ENCODE measurements around the gene ADD2. TPM values are rescaled to one million over a fixed set of nuclear protein-coding genes. Genes with fewer than 3 reads are reported as not detected.

Gene ADD2
- total RNA-seq, 1 donor from 2014 or later = 4.8 TPM

DNA sequence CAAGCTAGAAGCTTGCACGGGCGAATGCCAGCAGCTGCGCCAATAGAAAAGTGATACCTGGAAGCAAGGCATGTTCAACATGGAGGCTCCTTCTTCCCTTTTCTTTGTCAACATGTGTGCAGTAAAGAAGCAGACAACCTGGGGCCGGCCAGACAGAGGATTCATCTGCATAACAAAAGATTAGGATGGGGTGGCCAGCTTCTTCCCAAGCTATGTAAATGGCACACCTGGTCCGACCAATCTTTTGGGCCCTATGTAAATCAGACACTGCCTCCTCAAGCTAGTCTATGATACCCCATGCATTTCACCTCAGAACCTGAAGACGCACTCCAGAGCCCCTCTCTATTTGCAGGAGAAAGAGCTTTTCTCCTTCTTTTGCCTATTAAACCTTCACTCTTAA, 148.0 kb downstream of the ADD2 start:
- Mint-ChIP-seq H3K36me3 (ENCODE audit: low read depth, unreplicated experiment) (no peaks in the 10 kb centered on the region), H3K9me3 (ENCODE audit: unreplicated experiment) (peaks cover 1% of the 10 kb centered on the region), H3K27me3 (ENCODE audit: low read depth, unreplicated experiment) (peaks cover 34% of the 10 kb centered on the region), H3K4me3 (ENCODE audit: unreplicated experiment) (no peak overlapping the region), H3K27ac (ENCODE audit: unreplicated experiment) (no peak overlapping the region), H3K4me1 (ENCODE audit: low read depth, unreplicated experiment) (no peaks in the 10 kb centered on the region)
- H3K4me2 ChIP-seq (ENCODE audit: low read length) = no peak overlapping the region
- H3K4me3 ChIP-seq (ENCODE audit: insufficient read depth, low read depth, low read length) = no peak overlapping the region
- no peaks in the 10 kb centered on the region for H3K4me1 ChIP-seq (ENCODE audit: insufficient read depth, low read length)
- FAIRE-seq (no peak), DNase-seq (ENCODE audit: low read depth) (no peak)
- TF ChIP-seq, protein P1, sequence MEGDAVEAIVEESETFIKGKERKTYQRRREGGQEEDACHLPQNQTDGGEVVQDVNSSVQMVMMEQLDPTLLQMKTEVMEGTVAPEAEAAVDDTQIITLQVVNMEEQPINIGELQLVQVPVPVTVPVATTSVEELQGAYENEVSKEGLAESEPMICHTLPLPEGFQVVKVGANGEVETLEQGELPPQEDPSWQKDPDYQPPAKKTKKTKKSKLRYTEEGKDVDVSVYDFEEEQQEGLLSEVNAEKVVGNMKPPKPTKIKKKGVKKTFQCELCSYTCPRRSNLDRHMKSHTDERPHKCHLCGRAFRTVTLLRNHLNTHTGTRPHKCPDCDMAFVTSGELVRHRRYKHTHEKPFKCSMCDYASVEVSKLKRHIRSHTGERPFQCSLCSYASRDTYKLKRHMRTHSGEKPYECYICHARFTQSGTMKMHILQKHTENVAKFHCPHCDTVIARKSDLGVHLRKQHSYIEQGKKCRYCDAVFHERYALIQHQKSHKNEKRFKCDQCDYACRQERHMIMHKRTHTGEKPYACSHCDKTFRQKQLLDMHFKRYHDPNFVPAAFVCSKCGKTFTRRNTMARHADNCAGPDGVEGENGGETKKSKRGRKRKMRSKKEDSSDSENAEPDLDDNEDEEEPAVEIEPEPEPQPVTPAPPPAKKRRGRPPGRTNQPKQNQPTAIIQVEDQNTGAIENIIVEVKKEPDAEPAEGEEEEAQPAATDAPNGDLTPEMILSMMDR (IDR thresholded peaks at IDR 0.05; ENCODE audit: insufficient read depth, low read depth, low read length) = no peak
- no peak for TF ChIP-seq EZH2 (IDR thresholded peaks at IDR 0.05; ENCODE audit: insufficient read depth, low read length)
- no peaks in the 10 kb centered on the region for H4K20me1 ChIP-seq (ENCODE audit: insufficient read depth, low read length)
- no peaks in the 10 kb centered on the region for H3K36me3 ChIP-seq (ENCODE audit: insufficient read depth, low read length)
- no peak overlapping the region for H3K27ac ChIP-seq (ENCODE audit: low read depth, low read length)
- peaks cover 20% of the 10 kb centered on the region for H3K27me3 ChIP-seq (ENCODE audit: insufficient read depth, low read length)
- H3K9ac ChIP-seq (ENCODE audit: low read length) = no peak overlapping the region
- H3K79me2 ChIP-seq (ENCODE audit: insufficient read depth, low read length) = no peaks in the 10 kb centered on the region
- H3K9me3 ChIP-seq (ENCODE audit: insufficient read depth, low read depth, low read length) = no peaks in the 10 kb centered on the region
- no peak overlapping the region for H2AFZ ChIP-seq (ENCODE audit: low read depth, low read length)

DNA sequence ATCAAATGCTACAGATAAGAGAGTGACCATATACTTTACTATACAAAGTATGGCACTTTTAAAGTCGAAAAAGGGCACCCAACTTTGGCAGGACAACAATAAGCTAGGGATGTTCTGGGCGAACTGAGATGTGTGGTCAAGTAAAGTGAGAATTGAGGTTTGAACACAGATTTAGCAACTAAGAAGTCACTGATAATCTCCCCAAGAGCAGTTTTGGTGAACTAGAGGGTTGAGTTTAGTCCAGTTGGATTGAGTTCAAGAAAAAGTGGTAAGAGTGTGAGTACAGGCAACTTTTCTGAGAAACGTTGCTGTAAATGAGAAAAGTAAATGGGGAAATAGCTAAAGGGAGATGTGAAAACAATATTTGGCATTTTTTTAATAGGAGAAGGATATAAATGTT, 148.8 kb downstream of the ADD2 start:
- Mint-ChIP-seq H3K4me3 (ENCODE audit: unreplicated experiment) (no peak overlapping the region), H3K36me3 (ENCODE audit: low read depth, unreplicated experiment) (no peaks in the 10 kb centered on the region), H3K27ac (ENCODE audit: unreplicated experiment) (no peak overlapping the region), H3K4me1 (ENCODE audit: low read depth, unreplicated experiment) (no peaks in the 10 kb centered on the region), H3K9me3 (ENCODE audit: unreplicated experiment) (peaks cover 1% of the 10 kb centered on the region), H3K27me3 (ENCODE audit: low read depth, unreplicated experiment) (peaks cover 37% of the 10 kb centered on the region)
- Histone ChIP-seq H3K4me2 (ENCODE audit: low read length) (no peak overlapping the region), H3K27ac (ENCODE audit: low read depth, low read length) (no peak overlapping the region), H3K79me2 (ENCODE audit: insufficient read depth, low read length) (no peaks in the 10 kb centered on the region), H2AFZ (ENCODE audit: low read depth, low read length) (no peak overlapping the region), H3K9ac (ENCODE audit: low read length) (no peak overlapping the region), H3K27me3 (ENCODE audit: insufficient read depth, low read length) (peaks cover 24% of the 10 kb centered on the region), H3K36me3 (ENCODE audit: insufficient read depth, low read length) (no peaks in the 10 kb centered on the region), H3K9me3 (ENCODE audit: insufficient read depth, low read depth, low read length) (no peaks in the 10 kb centered on the region), H3K4me3 (ENCODE audit: insufficient read depth, low read depth, low read length) (no peak overlapping the region), H3K4me1 (ENCODE audit: insufficient read depth, low read length) (no peaks in the 10 kb centered on the region), H4K20me1 (ENCODE audit: insufficient read depth, low read length) (no peaks in the 10 kb centered on the region)
- no peak for DNase-seq (ENCODE audit: low read depth)
- no peak for TF ChIP-seq EZH2 (IDR thresholded peaks at IDR 0.05; ENCODE audit: insufficient read depth, low read length)
- TF ChIP-seq, protein P1 (IDR thresholded peaks at IDR 0.05; ENCODE audit: insufficient read depth, low read depth, low read length) = no peak
- FAIRE-seq = no peak

DNA sequence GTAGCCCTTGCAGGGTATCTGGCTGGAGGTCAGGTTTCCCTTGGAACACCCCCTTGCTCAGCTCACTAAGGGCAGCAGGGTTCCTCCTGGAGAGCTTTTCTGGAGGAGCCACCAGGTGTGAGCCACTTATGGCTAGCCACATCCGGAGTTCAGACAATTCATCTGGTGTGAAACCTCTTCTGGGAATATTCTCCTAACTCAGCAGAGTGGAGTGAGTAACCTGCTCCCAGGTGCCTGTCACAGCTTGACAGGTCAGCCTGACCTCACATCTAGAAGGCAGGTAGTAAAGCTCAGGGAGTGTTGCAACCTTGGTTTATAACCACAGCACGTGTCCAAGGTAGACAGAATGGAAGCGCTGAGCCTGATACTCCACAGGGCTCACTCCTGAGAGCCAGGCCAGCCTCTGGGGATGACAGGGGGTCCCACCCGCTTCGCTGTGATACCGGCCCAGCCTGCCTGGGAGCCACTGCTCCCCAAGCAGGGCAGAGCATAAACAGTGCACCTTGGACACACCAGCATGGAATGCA, 151.8 kb downstream of the ADD2 start:
- Mint-ChIP-seq H3K27ac (ENCODE audit: unreplicated experiment) (no peak overlapping the region), H3K9me3 (ENCODE audit: unreplicated experiment) (peaks cover 1% of the 10 kb centered on the region), H3K36me3 (ENCODE audit: low read depth, unreplicated experiment) (no peaks in the 10 kb centered on the region), H3K4me1 (ENCODE audit: low read depth, unreplicated experiment) (no peaks in the 10 kb centered on the region), H3K27me3 (ENCODE audit: low read depth, unreplicated experiment) (peaks cover 34% of the 10 kb centered on the region), H3K4me3 (ENCODE audit: unreplicated experiment) (no peak overlapping the region)
- H3K27me3 ChIP-seq (ENCODE audit: insufficient read depth, low read length) = peaks cover 24% of the 10 kb centered on the region
- no peak overlapping the region for H3K4me2 ChIP-seq (ENCODE audit: low read length)
- TF ChIP-seq, protein P1 (IDR thresholded peaks at IDR 0.05; ENCODE audit: insufficient read depth, low read depth, low read length) = no peak
- TF ChIP-seq EZH2 (IDR thresholded peaks at IDR 0.05; ENCODE audit: insufficient read depth, low read length) = no peak
- no peak overlapping the region for H3K4me3 ChIP-seq (ENCODE audit: insufficient read depth, low read depth, low read length)
- no peaks in the 10 kb centered on the region for H3K4me1 ChIP-seq (ENCODE audit: insufficient read depth, low read length)
- H3K27ac ChIP-seq (ENCODE audit: low read depth, low read length) = no peak overlapping the region
- H3K9me3 ChIP-seq (ENCODE audit: insufficient read depth, low read depth, low read length) = no peaks in the 10 kb centered on the region
- H4K20me1 ChIP-seq (ENCODE audit: insufficient read depth, low read length) = no peaks in the 10 kb centered on the region
- no peaks in the 10 kb centered on the region for H3K36me3 ChIP-seq (ENCODE audit: insufficient read depth, low read length)
- H3K9ac ChIP-seq (ENCODE audit: low read length) = no peak overlapping the region
- FAIRE-seq = no peak
- no peaks in the 10 kb centered on the region for H3K79me2 ChIP-seq (ENCODE audit: insufficient read depth, low read length)
- DNase-seq (ENCODE audit: low read depth) = no peak
- no peak overlapping the region for H2AFZ ChIP-seq (ENCODE audit: low read depth, low read length)
